Measurements from ENCODE around the gene MAGI3.

The MAGI3 gene

GRCh38 chr1:113373644-113374043 lies 16.7 kb upstream of the MAGI3 start:
- no peak for TF ChIP-seq CTCF (IDR thresholded peaks at IDR 0.05; ENCODE audit: low read depth, low read length)
- no peak overlapping the region for H3K4me3 ChIP-seq (ENCODE audit: low read depth, low read length)

GRCh38 chr1:113375878-113376277 lies 14.4 kb upstream of the MAGI3 start:
- TF ChIP-seq CTCF (IDR thresholded peaks at IDR 0.05; ENCODE audit: low read depth, low read length) = no peak
- peak overlapping the region; percentile 32; the same call in 1 of the 2 replicates for H3K4me3 ChIP-seq (ENCODE audit: low read depth, low read length)

GRCh38 chr1:113380075-113380474 lies 10.2 kb upstream of the MAGI3 start:
- no peak for TF ChIP-seq CTCF (IDR thresholded peaks at IDR 0.05; ENCODE audit: low read depth, low read length)
- no peak overlapping the region for H3K4me3 ChIP-seq (ENCODE audit: low read depth, low read length)

GRCh38 chr1:113388017-113388620 lies 2.2 kb upstream of the MAGI3 start:
- TF ChIP-seq CTCF (IDR thresholded peaks at IDR 0.05; ENCODE audit: low read depth, low read length) = no peak
- no peak overlapping the region for H3K4me3 ChIP-seq (ENCODE audit: low read depth, low read length)

- H3K4me3 ChIP-seq (ENCODE audit: low read depth, low read length) = peak overlapping the region; percentile 95
- no peak for TF ChIP-seq CTCF (IDR thresholded peaks at IDR 0.05; ENCODE audit: low read depth, low read length)
Observed at GRCh38 chr1:113388621-113389358, 1.5 kb upstream of the MAGI3 start.

GRCh38 chr1:113389359-113389952 lies 859 bp upstream of the MAGI3 start:
- no peak for TF ChIP-seq CTCF (IDR thresholded peaks at IDR 0.05; ENCODE audit: low read depth, low read length)
- H3K4me3 ChIP-seq (ENCODE audit: low read depth, low read length) = peak overlapping the region; percentile 95
